GM12878 (cell line): ENCODE results near the gene COL7A1. TPM values are rescaled to one million over a fixed set of nuclear protein-coding genes. Genes with fewer than 3 reads are reported as not detected.

Source experiments
- ATAC-seq: fragments of 200-7000 bp; cut with Tn5 transposase; 3 replicates; pipeline ENCODE4 v1.9.1; 2020; ENCODE audit warnings: mild to moderate bottlenecking, moderate library complexity
- BruUV-seq: library from RNA; stranded (reverse); fragments of 400-500 nt; replicated peaks from 2 replicates; lab custom pipeline; 2021; lab: Mats Ljungman, UMichigan
- CTCF ChIA-PET: fragments of 300-600 bp; sonication (Branson Sonifier 250); formaldehyde crosslinking; extraction: SDS; loops from one replicate; lab custom pipeline; 2021; ENCODE audit warnings: inconsistent platforms; lab: Yijun Ruan, JAX
- POLR2A ChIA-PET: fragments of 350-600 bp; formaldehyde crosslinking; extraction: SDS; loops from one replicate; lab custom pipeline; 2021; ENCODE audit warnings: inconsistent platforms; lab: Charles Lee
- RAD21 ChIA-PET: fragments of 300-600 bp; sonication (Branson Sonifier 250); formaldehyde crosslinking; loops from one replicate; lab custom pipeline; 2023; ENCODE audit warnings: antibody characterized with exemption; ENCODE audit not compliant: unreplicated experiment; lab: Charles Lee
- SMC1A ChIA-PET: fragments of 300-600 bp; sonication (Branson Sonifier 250); formaldehyde crosslinking; loops from one replicate; lab custom pipeline; 2023; ENCODE audit not compliant: unreplicated experiment, uncharacterized antibody; lab: Charles Lee
- DNase-seq: peaks from one replicate; pipeline ENCODE4 v3.0.0-alpha.2; 2011; ENCODE audit warnings: low read depth, low spot score
- FAIRE-seq: peaks from 3 replicates; lab custom pipeline; 2011; peaks lifted over from hg19 to GRCh38; lab: Jason Lieb, UNC
- H2AFZ ChIP-seq: 2 replicates; pipeline ENCODE4 v1.6.0; 2011; ENCODE audit warnings: low read depth, low read length, control low read depth; ENCODE audit not compliant: control insufficient read depth
- H3K27ac ChIP-seq: 2 replicates; pipeline ENCODE4 v1.5.1; 2011; ENCODE audit warnings: control low read depth; ENCODE audit not compliant: control insufficient read depth, insufficient read depth
- H3K27me3 ChIP-seq, 2 experiments: replicated peaks in 1 of 2; 2 replicates each; pipeline versions ENCODE4 v1.6.0 to v1.6.1; 2011; ENCODE audit warnings: low read length in 1 of 2; ENCODE audit not compliant: control insufficient read depth in 2 of 2, insufficient read depth in 2 of 2
- H3K36me3 ChIP-seq, 2 experiments: 2 replicates each; pipeline ENCODE4 v1.5.1; 2011; ENCODE audit warnings: low read length in 1 of 2; ENCODE audit not compliant: control insufficient read depth in 2 of 2, insufficient read depth in 2 of 2
- H3K4me1 ChIP-seq: 2 replicates; pipeline ENCODE4 v1.6.1; 2011; ENCODE audit warnings: mild to moderate bottlenecking, low read length, moderate library complexity, mixed read lengths; ENCODE audit not compliant: control insufficient read depth, insufficient read depth
- H3K4me2 ChIP-seq: 2 replicates; pipeline ENCODE4 v1.6.0; 2011; ENCODE audit warnings: control low read depth; ENCODE audit not compliant: control insufficient read depth, insufficient read depth
- H3K4me3 ChIP-seq: fragments of 200-600 bp; sonication (generic); 2 replicates; pipeline ENCODE4 v1.5.1; 2016
- H3K79me2 ChIP-seq: 2 replicates; pipeline ENCODE4 v1.6.0; 2011; ENCODE audit warnings: low read length; ENCODE audit not compliant: control insufficient read depth, insufficient read depth
- H3K9ac ChIP-seq: 2 replicates; pipeline ENCODE4 v1.8.0; 2011; ENCODE audit warnings: low read length, control low read depth, mixed read lengths; ENCODE audit not compliant: control insufficient read depth, insufficient read depth
- H3K9me3 ChIP-seq: replicated peaks from 3 replicates; pipeline ENCODE4 v1.5.1; 2011; ENCODE audit warnings: mild to moderate bottlenecking, low read length; ENCODE audit not compliant: control insufficient read depth, insufficient read depth
- H4K20me1 ChIP-seq: 2 replicates; pipeline ENCODE4 v1.6.0; 2011; ENCODE audit not compliant: control insufficient read depth, insufficient read depth
- BRCA1 ChIP-seq: IDR thresholded peaks from 2 replicates; pipeline ENCODE4 v1.6.1; 2011; ENCODE audit warnings: low read depth, low read length, improper control_type of control experiment
- CBX3 ChIP-seq: fragments of 200-600 bp; sonication (generic); IDR thresholded peaks from 2 replicates; pipeline ENCODE4 v1.6.1; 2016; ENCODE audit warnings: low read depth, borderline replicate concordance
- CREB1 ChIP-seq: IDR thresholded peaks from 2 replicates; pipeline ENCODE4 v1.6.1; 2012; ENCODE audit warnings: low read depth, mild to moderate bottlenecking, inconsistent platforms
- FOXM1 ChIP-seq: IDR thresholded peaks from 2 replicates; pipeline ENCODE4 v1.6.1; 2012; ENCODE audit warnings: low read depth, mild to moderate bottlenecking, inconsistent platforms, low read length, moderate library complexity
- WGBS: methylation state at CpG from one replicate; pipeline ENCODE4 v1.1.6; 2016; ENCODE audit warnings: low lambda C conversion rate; ENCODE audit not compliant: insufficient replicate concordance, insufficient coverage; ENCODE audit errors: missing lambda C conversion rate; 5-methylcytosine and 5-hydroxymethylcytosine counted together
- in situ Hi-C: fragments of 300-500 bp; cut with MboI; formaldehyde crosslinking; loops from 9 replicates; pipeline ENCODE4 v1.14.3; 2018; ENCODE audit warnings: mixed read lengths
- intact Hi-C: fragments of 100-400 bp; cut with micrococcal nuclease; formaldehyde crosslinking; loops from one replicate; pipeline ENCODE4 v1.14.2; 2022; ENCODE audit not compliant: unreplicated experiment
- polyA plus RNA-seq, 11 experiments: library from polyadenylated mRNA; depleted of rRNA in 4 of 11; unstranded in 6 of 11; stranded (reverse) in 5 of 11; fragments of >200 nt; fragmentation: Nextera tagmentation in 4 of 11; fragmentation: Illumina TruSeq in 1 of 11; extraction: Ambion mirVana in 4 of 11; extraction: Trizol in 1 of 11; gene quantifications; 1 replicate in 1 of 11; 2 replicates in 10 of 11; pipeline versions ENCODE4 v1.2.1 to v1.2.3, GENCODE V29; 2011 to 2016; ENCODE audit warnings: inconsistent platforms in 2 of 11, missing spikeins in 2 of 11, low read depth in 1 of 11
- total RNA-seq, 4 experiments: library from RNA; depleted of rRNA in 3 of 4; stranded (reverse); fragments of >200 nt in 3 of 4; fragmentation: Illumina TruSeq in 1 of 4; extraction: Trizol in 1 of 4; gene quantifications; 2 replicates each; pipeline versions ENCODE4 v1.2.1 to v1.2.3, GENCODE V29; 2013 to 2021
- TF ChIP-seq, protein P1 (sequence below): IDR thresholded peaks from 2 replicates; pipeline ENCODE4 v1.6.1; 2011; ENCODE audit warnings: low read depth, low read length, improper control_type of control experiment, borderline replicate concordance

COL7A1 gene
- total and polyA plus RNA-seq, 10 of the 15 experiments (the other 5 are each of a cell fraction or from before 2014, with no cell fraction given): 0.01 to 1.9 (median 0.29) TPM; not detected in 1

DNA sequence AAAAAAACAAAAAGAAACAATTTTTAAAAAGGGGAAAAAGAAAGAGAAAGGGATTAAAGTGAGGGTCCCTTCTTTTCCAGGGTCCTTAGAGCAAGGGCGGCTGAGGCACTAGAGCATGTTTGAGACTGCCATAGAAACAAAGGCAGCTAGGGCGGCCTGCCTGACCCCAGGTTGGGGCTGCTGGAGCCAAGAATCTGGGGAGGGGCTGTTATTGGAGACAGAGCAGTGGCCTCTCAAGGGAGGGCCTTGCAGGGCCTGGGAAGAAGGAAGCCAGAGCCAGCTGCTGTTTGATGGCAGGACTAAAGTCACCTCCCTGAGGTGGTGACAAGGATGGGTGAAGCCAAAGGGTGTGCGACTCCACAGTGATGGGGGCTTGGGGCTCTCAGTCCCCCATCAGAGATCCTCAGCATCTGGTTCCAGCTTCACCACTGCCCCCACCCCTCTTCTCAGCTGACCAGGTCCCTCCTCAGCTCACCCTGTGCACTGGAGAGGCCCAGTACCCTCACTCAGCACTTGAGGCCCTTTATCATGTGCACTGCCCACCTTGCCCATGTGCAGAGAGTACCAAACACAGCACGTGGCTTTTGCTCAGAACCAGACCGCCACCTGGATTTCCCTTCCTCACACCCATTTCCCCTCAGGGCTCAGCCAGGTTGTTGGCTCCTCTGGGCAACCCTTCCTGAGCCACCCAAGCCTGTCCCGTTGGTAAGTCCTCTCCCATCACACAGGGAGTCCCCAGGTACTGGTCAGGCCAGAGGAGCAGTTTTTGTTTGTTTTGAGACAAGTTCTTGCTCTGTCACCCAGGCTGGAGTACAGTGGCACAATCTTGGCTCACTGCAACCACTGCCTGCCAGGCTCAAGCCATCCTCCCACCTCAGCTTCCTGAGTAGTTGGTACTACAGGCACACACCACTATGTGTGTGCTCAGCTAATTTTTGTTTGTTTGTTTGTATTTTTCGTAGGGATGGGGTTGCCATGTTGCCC, 24.7 kb upstream of the COL7A1 start:
- RAD21 ChIA-PET: no interaction called here
- ATAC-seq: no peak
- WGBS: 29% methylated on average over 7 of the region's 7 CpGs
- SMC1A ChIA-PET: no interaction called here
- no peak for FAIRE-seq
- H3K27me3 ChIP-seq: no peaks in the 10 kb centered on the region
- intact Hi-C loops (no loop called here), in situ Hi-C loops (no loop called here)
- H3K36me3 ChIP-seq: no peaks in the 10 kb centered on the region; a peak in 1 of 4 replicates
- no peaks in the 10 kb centered on the region for H3K79me2 ChIP-seq
- CTCF ChIA-PET: no interaction called here
- DNase-seq: no peak
- no peaks in the 10 kb centered on the region for H3K4me1 ChIP-seq
- no peak overlapping the region for H3K27ac ChIP-seq
- H4K20me1 ChIP-seq: no peaks in the 10 kb centered on the region
- H3K9ac ChIP-seq: no peak overlapping the region
- no TSS peak for BruUV-seq
- H3K9me3 ChIP-seq: peaks cover 5% of the 10 kb centered on the region; the same call in 2 of the 3 replicates
- no peak overlapping the region for H3K4me3 ChIP-seq
- POLR2A ChIA-PET: interaction anchor here (0.6 to 0.9 kb wide), 2 partner anchors 18 to 684 kb away, joined by 3 to 7 read pairs; no protein-coding TSS in a partner anchor
- H3K4me2 ChIP-seq: no peak overlapping the region
- no peak overlapping the region for H2AFZ ChIP-seq
- TF ChIP-seq CREB1 (no peak), FOXM1 (no peak), CBX3 (no peak), BRCA1 (no peak)
- TF ChIP-seq, protein P1, sequence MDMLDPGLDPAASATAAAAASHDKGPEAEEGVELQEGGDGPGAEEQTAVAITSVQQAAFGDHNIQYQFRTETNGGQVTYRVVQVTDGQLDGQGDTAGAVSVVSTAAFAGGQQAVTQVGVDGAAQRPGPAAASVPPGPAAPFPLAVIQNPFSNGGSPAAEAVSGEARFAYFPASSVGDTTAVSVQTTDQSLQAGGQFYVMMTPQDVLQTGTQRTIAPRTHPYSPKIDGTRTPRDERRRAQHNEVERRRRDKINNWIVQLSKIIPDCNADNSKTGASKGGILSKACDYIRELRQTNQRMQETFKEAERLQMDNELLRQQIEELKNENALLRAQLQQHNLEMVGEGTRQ: no peak
- TF ChIP-seq, all 136 proteins: peak for 0
